ENCODE measurements around the gene THSD7B. TPM values are rescaled to one million over a fixed set of nuclear protein-coding genes. Genes with fewer than 3 reads are reported as not detected.
"Not testable (repeated sequence)": the region's sequence is repeated elsewhere in the genome, so short reads cannot be mapped to it uniquely, and the experiment has no call there.

Gene THSD7B
- total RNA-seq, 2 donors from 2014 or later = 0.95 to 12.7 TPM

DNA sequence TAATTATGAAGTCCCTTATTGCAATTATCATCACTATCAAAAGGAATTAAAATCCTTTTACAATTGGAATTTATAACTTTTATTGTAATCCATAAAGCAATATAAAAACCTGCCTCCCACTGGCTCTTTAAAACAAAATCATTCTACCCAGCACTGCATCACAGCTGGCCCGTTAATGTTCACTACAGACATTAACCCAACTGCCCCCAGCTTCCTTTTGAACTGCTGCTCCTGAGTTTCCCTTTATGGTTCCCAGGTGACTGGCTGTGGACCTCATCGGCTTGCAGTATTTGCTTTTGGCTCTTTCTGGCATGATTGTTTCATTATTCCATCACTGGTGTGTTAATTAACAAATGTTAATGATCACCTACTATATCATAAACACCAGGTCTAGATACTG, 535.6 kb downstream of the THSD7B start:
- Histone ChIP-seq H3K27ac (no peak overlapping the region), H3K4me1 (ENCODE audit: control insufficient read depth in 1 of 2, low read depth in 2 of 2) (no peaks in the 10 kb centered on the region), H3K36me3 (no peaks in the 10 kb centered on the region), H3K9me3 (no peaks in the 10 kb centered on the region), H3K27me3 (replicated peaks; ENCODE audit: insufficient read depth) (no peaks in the 10 kb centered on the region), H3K4me3 (no peak overlapping the region)
- DNase-seq (ENCODE audit: low spot score) (no peak), ATAC-seq (ENCODE audit: insufficient number of reproducible peaks, low FRiP score, low read depth) (no peak)
- TF ChIP-seq CTCF (IDR thresholded peaks at IDR 0.05) = no peak

- H3K27ac ChIP-seq = no peak overlapping the region
- no peak for ATAC-seq (ENCODE audit: insufficient number of reproducible peaks, low FRiP score, low read depth)
- H3K27me3 ChIP-seq (replicated peaks; ENCODE audit: insufficient read depth) = no peaks in the 10 kb centered on the region
- DNase-seq (ENCODE audit: low spot score) = no peak
- H3K36me3 ChIP-seq = no peaks in the 10 kb centered on the region
- no peak overlapping the region for H3K4me3 ChIP-seq
- TF ChIP-seq CTCF (IDR thresholded peaks at IDR 0.05) = no peak
- no peaks in the 10 kb centered on the region for H3K4me1 ChIP-seq (ENCODE audit: control insufficient read depth in 1 of 2, low read depth in 2 of 2)
- H3K9me3 ChIP-seq = no peaks in the 10 kb centered on the region
Measured at GRCh38 chr2:137302957-137303356, 537.6 kb downstream of the THSD7B start.

DNA sequence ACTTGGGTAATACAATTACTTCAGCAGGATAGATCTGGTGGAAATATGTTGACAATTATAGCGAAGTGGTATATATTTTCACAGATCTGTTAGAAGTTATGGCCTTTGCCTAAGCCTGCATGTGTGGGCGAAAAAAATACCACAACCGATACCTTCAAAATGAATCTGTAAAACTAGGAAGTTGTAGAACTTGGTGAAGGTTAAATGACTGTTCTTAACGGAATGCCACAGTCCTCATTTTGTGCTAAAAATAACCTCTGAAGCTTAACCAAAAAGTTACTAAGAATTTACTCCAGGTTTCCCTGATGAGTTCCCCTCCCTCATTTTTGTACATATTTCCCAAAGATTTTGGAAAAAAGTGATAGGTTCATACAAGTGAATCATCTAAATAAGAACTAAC, 550.7 kb downstream of the THSD7B start:
- no peak for ATAC-seq (ENCODE audit: insufficient number of reproducible peaks, low FRiP score, low read depth)
- TF ChIP-seq CTCF (IDR thresholded peaks at IDR 0.05) = no peak
- no peaks in the 10 kb centered on the region for H3K9me3 ChIP-seq
- H3K36me3 ChIP-seq = no peaks in the 10 kb centered on the region
- no peak overlapping the region for H3K27ac ChIP-seq
- H3K4me1 ChIP-seq (ENCODE audit: control insufficient read depth in 1 of 2, low read depth in 2 of 2) = no peaks in the 10 kb centered on the region
- H3K4me3 ChIP-seq = no peak overlapping the region
- no peaks in the 10 kb centered on the region for H3K27me3 ChIP-seq (replicated peaks; ENCODE audit: insufficient read depth)
- DNase-seq (ENCODE audit: low spot score) = no peak

DNA sequence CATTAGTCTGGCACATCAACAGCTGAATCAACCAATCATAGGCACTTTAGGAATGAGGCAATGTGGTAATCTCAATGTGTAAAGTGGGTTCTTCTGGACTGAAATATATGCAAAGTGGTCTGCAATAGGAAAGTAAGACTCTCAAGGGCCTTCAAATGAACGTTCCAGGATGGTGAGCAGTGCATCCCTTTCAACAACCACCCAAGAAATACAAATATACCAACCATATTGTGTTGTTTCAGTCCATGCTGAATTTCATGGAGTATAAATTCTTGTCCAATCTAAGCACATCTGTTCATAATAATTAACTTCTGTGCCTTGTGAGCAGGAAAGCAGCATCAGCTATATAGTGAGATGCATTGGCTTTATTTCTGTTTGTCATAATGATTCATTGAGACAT, 556.2 kb downstream of the THSD7B start:
- no peaks in the 10 kb centered on the region for H3K4me1 ChIP-seq (ENCODE audit: control insufficient read depth in 1 of 2, low read depth in 2 of 2)
- H3K27ac ChIP-seq = no peak overlapping the region
- no peak for TF ChIP-seq CTCF (IDR thresholded peaks at IDR 0.05)
- DNase-seq (ENCODE audit: low spot score) = no peak
- no peak for ATAC-seq (ENCODE audit: insufficient number of reproducible peaks, low FRiP score, low read depth)
- no peaks in the 10 kb centered on the region for H3K9me3 ChIP-seq
- H3K27me3 ChIP-seq (replicated peaks; ENCODE audit: insufficient read depth) = no peaks in the 10 kb centered on the region
- H3K36me3 ChIP-seq = no peaks in the 10 kb centered on the region
- H3K4me3 ChIP-seq = no peak overlapping the region

GRCh38 chr2:137331562-137331961, 566.2 kb downstream of the THSD7B start:
- peaks cover 5 to 10% of the 10 kb centered on the region in 2 donors for H3K4me1 ChIP-seq (ENCODE audit: control insufficient read depth in 1 of 2, low read depth in 2 of 2)
- not testable (repeated sequence) for DNase-seq (ENCODE audit: low spot score); ATAC-seq (ENCODE audit: insufficient number of reproducible peaks, low FRiP score, low read depth); H3K27me3 ChIP-seq (replicated peaks; ENCODE audit: insufficient read depth); H3K27ac ChIP-seq; H3K4me3 ChIP-seq; H3K9me3 ChIP-seq; H3K36me3 ChIP-seq

- DNase-seq (ENCODE audit: low spot score) (no peak), ATAC-seq (ENCODE audit: insufficient number of reproducible peaks, low FRiP score, low read depth) (no peak)
- Histone ChIP-seq H3K27me3 (replicated peaks; ENCODE audit: insufficient read depth) (no peaks in the 10 kb centered on the region), H3K36me3 (no peaks in the 10 kb centered on the region), H3K27ac (no peak overlapping the region), H3K9me3 (no peaks in the 10 kb centered on the region), H3K4me3 (no peak overlapping the region), H3K4me1 (ENCODE audit: control insufficient read depth in 1 of 2, low read depth in 2 of 2) (peaks cover 5 to 10% of the 10 kb centered on the region in 2 donors)
- TF ChIP-seq CTCF (IDR thresholded peaks at IDR 0.05) = no peak
Measured at GRCh38 chr2:137333386-137334165, 568.2 kb downstream of the THSD7B start.
